ENCODE data around the gene NRARP. TPM values are rescaled to one million over a fixed set of nuclear protein-coding genes. Genes with fewer than 3 reads are reported as not detected.

NRARP gene
- total and polyA plus RNA-seq, 10 of the 15 experiments (the other 5 are each of a cell fraction or from before 2014, with no cell fraction given), result 0.06 to 9.2 (median 2.2) TPM; not detected in 2

- TF ChIP-seq MLLT1 (IDR thresholded peaks at IDR 0.05), result no peak
- no peak for TF ChIP-seq SKIL (IDR thresholded peaks at IDR 0.05; ENCODE audit: low read depth, poor library complexity, severe bottlenecking)
- no peak for TF ChIP-seq ZBED1 (IDR thresholded peaks at IDR 0.05; ENCODE audit: borderline replicate concordance)
- TF ChIP-seq ZNF592 (IDR thresholded peaks at IDR 0.05), result no peak
- no peak for TF ChIP-seq IRF4 (IDR thresholded peaks at IDR 0.05; ENCODE audit: low read depth, low read length)
Measured at GRCh38 chr9:137302118-137302448, at the start of gene NRARP (continued).

All from GM12878 (cell line).